ENCODE results near the gene RNASE13.

RNASE13 gene

GRCh38 chr14:21032326-21033132 lies 2.1 kb downstream of the RNASE13 start:
- in situ Hi-C loops (cut with HindIII; ENCODE audit: low pct_unique_long_range_greater_than_20kb, low sequenced_read_pairs): no loop called here
- no peak for DNase-seq (ENCODE audit: low read depth in 1 of 2, low spot score in 1 of 2)
- TF ChIP-seq JUND (IDR thresholded peaks at IDR 0.05; ENCODE audit: low read depth): no peak

DNA sequence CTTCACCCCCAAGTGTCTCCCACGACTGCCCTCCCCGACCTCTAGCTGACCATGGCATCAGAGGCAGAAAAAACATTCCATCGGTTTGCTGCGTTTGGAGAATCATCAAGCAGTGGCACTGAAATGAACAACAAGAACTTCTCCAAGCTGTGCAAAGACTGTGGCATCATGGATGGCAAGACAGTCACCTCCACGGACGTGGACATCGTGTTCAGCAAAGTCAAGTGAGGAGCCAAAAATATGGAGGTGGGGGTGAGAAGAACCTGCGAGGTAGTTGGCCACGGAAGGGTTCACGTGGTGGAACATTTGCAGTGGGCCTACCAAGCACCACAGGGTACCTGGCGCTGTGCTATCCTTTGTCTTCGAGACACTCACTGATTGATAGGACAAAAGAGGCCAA lies 4.1 kb downstream of the RNASE13 start:
- TF ChIP-seq JUND (IDR thresholded peaks at IDR 0.05; ENCODE audit: low read depth): no peak
- DNase-seq (ENCODE audit: low read depth in 1 of 2, low spot score in 1 of 2): no peak
- in situ Hi-C loops (cut with HindIII; ENCODE audit: low pct_unique_long_range_greater_than_20kb, low sequenced_read_pairs): no loop called here

DNA sequence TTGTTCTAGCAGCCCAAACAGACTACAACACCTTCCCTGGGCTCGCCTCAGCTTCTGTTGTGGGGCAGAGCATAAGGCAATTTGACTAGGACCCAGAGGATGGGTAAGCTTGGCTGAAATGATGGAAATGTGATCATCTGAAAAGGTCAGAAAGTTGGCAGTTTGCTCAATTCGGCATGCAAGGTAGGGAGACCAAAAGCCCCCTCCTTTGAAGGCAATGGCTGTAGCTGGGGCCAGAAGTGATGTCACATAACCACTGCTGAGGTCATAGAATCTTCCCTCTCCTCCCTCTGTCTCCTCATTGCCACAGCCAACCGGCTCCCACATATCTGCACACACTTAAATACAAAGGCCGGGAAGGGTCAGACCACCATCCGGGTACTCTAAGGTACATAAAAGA lies 4.7 kb downstream of the RNASE13 start, which contains the start of gene TPPP2:
Gene TPPP2 (plus strand): TSS at position 301 of the 400 bp plus-strand sequence. CDS start 365 bp downstream, outside the sequence.
- in situ Hi-C loops (cut with HindIII; ENCODE audit: low pct_unique_long_range_greater_than_20kb, low sequenced_read_pairs): no loop called here
- no peak for TF ChIP-seq JUND (IDR thresholded peaks at IDR 0.05; ENCODE audit: low read depth)

GRCh38 chr14:21026988-21027315 lies 7.7 kb downstream of the RNASE13 start:
- TF ChIP-seq JUND (IDR thresholded peaks at IDR 0.05; ENCODE audit: low read depth): no peak
- no peak for DNase-seq (ENCODE audit: low read depth in 1 of 2, low spot score in 1 of 2)
- in situ Hi-C loops (cut with HindIII; ENCODE audit: low pct_unique_long_range_greater_than_20kb, low sequenced_read_pairs): no loop called here

More for the DNA sequence above, 4.7 kb downstream of the RNASE13 start, which contains the start of gene TPPP2:
- DNase-seq (ENCODE audit: low read depth in 1 of 2, low spot score in 1 of 2): no peak

GRCh38 chr14:21026274-21026987 lies 8.2 kb downstream of the RNASE13 start:
- in situ Hi-C loops (cut with HindIII; ENCODE audit: low pct_unique_long_range_greater_than_20kb, low sequenced_read_pairs): no loop called here
- no peak for TF ChIP-seq JUND (IDR thresholded peaks at IDR 0.05; ENCODE audit: low read depth)
- DNase-seq (ENCODE audit: low read depth in 1 of 2, low spot score in 1 of 2): no peak

GRCh38 chr14:21025371-21026273 lies 9.0 kb downstream of the RNASE13 start:
- no peak for TF ChIP-seq JUND (IDR thresholded peaks at IDR 0.05; ENCODE audit: low read depth)
- DNase-seq (ENCODE audit: low read depth in 1 of 2, low spot score in 1 of 2): no peak
- in situ Hi-C loops (cut with HindIII; ENCODE audit: low pct_unique_long_range_greater_than_20kb, low sequenced_read_pairs): no loop called here

GRCh38 chr14:21024585-21025370 lies 9.8 kb downstream of the RNASE13 start, which contains the start of gene NDRG2:
TSS of gene NDRG2 (minus strand) at chr14:21025061. CDS start at chr14:21023315, 1,746 bp downstream.
- TF ChIP-seq JUND (IDR thresholded peaks at IDR 0.05; ENCODE audit: low read depth): no peak
- in situ Hi-C loops (cut with HindIII; ENCODE audit: low pct_unique_long_range_greater_than_20kb, low sequenced_read_pairs): no loop called here
- peak; percentile 71 to 84 for DNase-seq (ENCODE audit: low read depth in 1 of 2, low spot score in 1 of 2)

GRCh38 chr14:21023817-21024584 lies 10.6 kb downstream of the RNASE13 start:
- no peak for DNase-seq (ENCODE audit: low read depth in 1 of 2, low spot score in 1 of 2)
- in situ Hi-C loops (cut with HindIII; ENCODE audit: low pct_unique_long_range_greater_than_20kb, low sequenced_read_pairs): no loop called here
- TF ChIP-seq JUND (IDR thresholded peaks at IDR 0.05; ENCODE audit: low read depth): no peak

DNA sequence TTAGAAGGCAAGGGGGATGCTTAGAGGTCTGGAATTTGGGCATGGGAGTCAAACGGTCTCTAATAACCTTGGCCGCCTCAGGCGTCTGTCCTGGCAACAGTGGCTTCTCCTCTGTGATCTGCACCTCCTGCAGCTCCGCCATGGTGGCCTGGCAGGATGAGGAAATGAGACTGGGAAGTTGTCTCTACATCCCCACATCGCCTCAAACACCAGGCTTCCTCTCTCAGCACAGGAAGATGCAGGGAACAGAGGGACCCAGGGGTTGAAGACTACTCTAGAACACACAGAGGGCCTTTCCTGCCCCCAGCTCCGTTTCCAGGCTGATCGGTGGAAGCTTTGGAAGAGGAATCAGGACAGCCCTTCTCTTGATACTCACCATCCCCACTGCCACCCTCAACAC lies 11.4 kb downstream of the RNASE13 start:
- no peak for TF ChIP-seq JUND (IDR thresholded peaks at IDR 0.05; ENCODE audit: low read depth)
- in situ Hi-C loops (cut with HindIII; ENCODE audit: low pct_unique_long_range_greater_than_20kb, low sequenced_read_pairs): no loop called here
- DNase-seq (ENCODE audit: low read depth in 1 of 2, low spot score in 1 of 2): no peak

DNA sequence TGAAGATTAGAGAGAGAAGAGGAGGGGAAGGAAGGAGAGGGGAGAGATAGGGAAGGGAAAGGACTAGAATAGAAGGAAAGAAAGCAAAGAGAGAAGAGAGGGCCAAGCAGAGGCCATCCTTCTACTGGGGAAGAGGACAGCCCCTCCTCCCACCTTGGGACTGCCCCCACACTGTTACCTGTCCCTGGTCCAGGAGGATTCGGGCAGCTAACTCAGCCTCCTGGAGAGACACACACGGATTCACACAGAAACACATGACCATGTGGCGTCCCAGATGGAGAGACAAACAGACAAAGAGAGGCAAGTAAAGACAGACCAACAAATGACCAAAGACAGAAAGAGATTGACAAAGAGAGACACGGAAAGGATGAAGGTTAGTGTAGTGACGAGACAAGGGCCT lies 11.9 kb downstream of the RNASE13 start:
- DNase-seq (ENCODE audit: low read depth in 1 of 2, low spot score in 1 of 2): no peak
- in situ Hi-C loops (cut with HindIII; ENCODE audit: low pct_unique_long_range_greater_than_20kb, low sequenced_read_pairs): no loop called here
- no peak for TF ChIP-seq JUND (IDR thresholded peaks at IDR 0.05; ENCODE audit: low read depth)

- peak in 1 of 2 experiments; percentile 56 for DNase-seq (ENCODE audit: low read depth in 1 of 2, low spot score in 1 of 2)
- TF ChIP-seq JUND (IDR thresholded peaks at IDR 0.05; ENCODE audit: low read depth): no peak
- in situ Hi-C loops (cut with HindIII; ENCODE audit: low pct_unique_long_range_greater_than_20kb, low sequenced_read_pairs): no loop called here
Observed at GRCh38 chr14:21020977-21021545, 13.5 kb downstream of the RNASE13 start.
